ENCODE results near the gene CRACDL.

Gene CRACDL

GRCh38 chr2:98910349-98911125 is 25.5 kb downstream of the CRACDL start:
- no peak for TF ChIP-seq SIN3A (IDR thresholded peaks at IDR 0.05; ENCODE audit: borderline replicate concordance, insufficient read depth, low read length)
- no peak for TF ChIP-seq POLR2AphosphoS5 (IDR thresholded peaks at IDR 0.05; ENCODE audit: low read depth, low read length)
- no peak for TF ChIP-seq FOXP2 (optimal IDR thresholded peaks at IDR 0.05; ENCODE audit: borderline replicate concordance, extremely low read depth, extremely low read length, insufficient read depth)
- TF ChIP-seq TAF1 (IDR thresholded peaks at IDR 0.05; ENCODE audit: borderline replicate concordance, insufficient read depth, low read length) = no peak
- TF ChIP-seq REST (IDR thresholded peaks at IDR 0.05; ENCODE audit: insufficient read depth in 1 of 2, low read depth in 2 of 2, low read length in 2 of 2) = no peak

GRCh38 chr2:98909317-98910211 is 26.5 kb downstream of the CRACDL start:
- TF ChIP-seq POLR2AphosphoS5 (IDR thresholded peaks at IDR 0.05; ENCODE audit: low read depth, low read length) (no peak), TAF1 (IDR thresholded peaks at IDR 0.05; ENCODE audit: borderline replicate concordance, insufficient read depth, low read length) (no peak), FOXP2 (optimal IDR thresholded peaks at IDR 0.05; ENCODE audit: borderline replicate concordance, extremely low read depth, extremely low read length, insufficient read depth) (no peak), REST (IDR thresholded peaks at IDR 0.05; ENCODE audit: insufficient read depth in 1 of 2, low read depth in 2 of 2, low read length in 2 of 2) (no peak), SIN3A (IDR thresholded peaks at IDR 0.05; ENCODE audit: borderline replicate concordance, insufficient read depth, low read length) (no peak)

GRCh38 chr2:98908931-98909316 is 27.1 kb downstream of the CRACDL start:
- TF ChIP-seq FOXP2 (optimal IDR thresholded peaks at IDR 0.05; ENCODE audit: borderline replicate concordance, extremely low read depth, extremely low read length, insufficient read depth) (no peak), POLR2AphosphoS5 (IDR thresholded peaks at IDR 0.05; ENCODE audit: low read depth, low read length) (no peak), SIN3A (IDR thresholded peaks at IDR 0.05; ENCODE audit: borderline replicate concordance, insufficient read depth, low read length) (no peak), REST (IDR thresholded peaks at IDR 0.05; ENCODE audit: insufficient read depth in 1 of 2, low read depth in 2 of 2, low read length in 2 of 2) (no peak), TAF1 (IDR thresholded peaks at IDR 0.05; ENCODE audit: borderline replicate concordance, insufficient read depth, low read length) (no peak)

GRCh38 chr2:98907966-98908905 is 27.8 kb downstream of the CRACDL start:
- no peak for TF ChIP-seq REST (IDR thresholded peaks at IDR 0.05; ENCODE audit: insufficient read depth in 1 of 2, low read depth in 2 of 2, low read length in 2 of 2)
- no peak for TF ChIP-seq FOXP2 (optimal IDR thresholded peaks at IDR 0.05; ENCODE audit: borderline replicate concordance, extremely low read depth, extremely low read length, insufficient read depth)
- TF ChIP-seq SIN3A (IDR thresholded peaks at IDR 0.05; ENCODE audit: borderline replicate concordance, insufficient read depth, low read length) = no peak
- TF ChIP-seq POLR2AphosphoS5 (IDR thresholded peaks at IDR 0.05; ENCODE audit: low read depth, low read length) = no peak
- no peak for TF ChIP-seq TAF1 (IDR thresholded peaks at IDR 0.05; ENCODE audit: borderline replicate concordance, insufficient read depth, low read length)
